Measurements from ENCODE around the gene RAD51B.

GRCh38 chr14:67831113-67831512, 11.5 kb downstream of the RAD51B start:
- TF ChIP-seq CTCF (conservative IDR thresholded peaks at IDR 0.05; ENCODE audit: low read depth, low read length) (no peak), EZH2 (IDR thresholded peaks at IDR 0.05; ENCODE audit: borderline replicate concordance, low read depth, low read length, poor library complexity, severe bottlenecking) (no peak)

All from A673 (cell line).